GM19467 (cell line): Measurements from ENCODE around the gene FOXF1.

Experiments used
- ATAC-seq: cut with Tn5 transposase; IDR thresholded peaks from one replicate; pipeline ENCODE4 v1.9.1; 2021; ENCODE audit warnings: mild to moderate bottlenecking, moderate library complexity; ENCODE audit not compliant: unreplicated experiment

FOXF1 gene

GRCh38 chr16:86492267-86492960, 17.9 kb upstream of the FOXF1 start:
- no peak for ATAC-seq

DNA sequence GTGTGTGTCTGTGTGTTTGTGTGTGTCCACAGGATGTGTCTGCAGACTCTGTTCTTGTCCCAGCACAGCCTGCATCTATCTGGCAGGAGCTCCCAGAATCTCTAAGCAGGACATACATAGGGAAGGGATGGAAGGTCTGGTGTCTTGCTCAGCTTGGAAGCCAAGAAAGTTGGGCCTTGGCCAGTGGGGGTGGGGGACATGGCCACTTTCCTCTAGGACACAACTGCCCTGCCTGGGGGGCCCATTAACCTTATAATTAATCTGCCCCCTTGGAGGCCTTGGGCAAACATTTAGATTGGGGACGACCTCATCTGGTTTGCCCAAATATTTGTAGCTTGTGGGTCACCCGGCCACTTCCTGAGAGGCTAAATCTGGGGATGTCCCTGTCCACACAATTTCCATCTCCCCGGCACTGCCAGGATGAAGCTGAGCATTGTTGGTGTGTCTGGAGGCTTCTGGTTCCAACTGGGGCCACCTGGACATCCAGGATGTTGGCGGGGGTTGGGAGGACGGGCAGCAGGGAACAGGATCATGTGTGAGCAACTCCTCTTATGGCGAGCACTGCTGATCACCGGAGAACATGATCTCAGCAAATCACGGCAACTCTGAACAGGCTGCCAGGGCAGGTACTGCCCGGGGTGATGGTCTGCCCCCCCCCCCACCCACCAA, 17.2 kb upstream of the FOXF1 start:
- ATAC-seq = no peak

- ATAC-seq = no peak
These were observed 16.2 kb upstream of the FOXF1 start for GRCh38 chr16:86494039-86494564.

GRCh38 chr16:86494565-86495356, 15.6 kb upstream of the FOXF1 start:
- no peak for ATAC-seq

- no peak for ATAC-seq
These were observed 15.0 kb upstream of the FOXF1 start for GRCh38 chr16:86495357-86495701.

DNA sequence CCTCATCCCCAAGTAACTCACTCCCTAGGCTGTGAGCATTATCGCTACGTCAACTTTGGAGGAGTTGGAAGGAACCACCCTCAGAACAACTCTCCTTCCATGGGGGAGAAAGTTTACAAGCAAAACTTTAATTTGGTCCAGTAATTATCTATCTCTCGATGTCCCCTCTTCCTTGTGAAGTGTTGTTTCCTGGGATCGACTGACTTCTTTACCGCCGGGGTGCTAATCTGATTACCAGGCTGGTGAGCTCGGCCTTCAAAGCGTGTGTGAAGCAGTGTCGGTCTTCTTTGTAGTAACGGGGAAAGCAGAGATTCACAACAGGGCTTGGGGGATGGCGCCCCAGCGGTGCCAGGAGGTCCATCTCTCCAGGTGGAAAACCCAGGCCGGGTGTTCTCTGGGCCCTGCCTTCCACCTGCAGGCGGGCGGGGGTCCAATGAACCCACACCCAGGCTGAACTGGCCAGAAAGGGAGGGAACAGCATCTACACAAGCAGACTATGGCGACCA, 14.5 kb upstream of the FOXF1 start:
- ATAC-seq = no peak

DNA sequence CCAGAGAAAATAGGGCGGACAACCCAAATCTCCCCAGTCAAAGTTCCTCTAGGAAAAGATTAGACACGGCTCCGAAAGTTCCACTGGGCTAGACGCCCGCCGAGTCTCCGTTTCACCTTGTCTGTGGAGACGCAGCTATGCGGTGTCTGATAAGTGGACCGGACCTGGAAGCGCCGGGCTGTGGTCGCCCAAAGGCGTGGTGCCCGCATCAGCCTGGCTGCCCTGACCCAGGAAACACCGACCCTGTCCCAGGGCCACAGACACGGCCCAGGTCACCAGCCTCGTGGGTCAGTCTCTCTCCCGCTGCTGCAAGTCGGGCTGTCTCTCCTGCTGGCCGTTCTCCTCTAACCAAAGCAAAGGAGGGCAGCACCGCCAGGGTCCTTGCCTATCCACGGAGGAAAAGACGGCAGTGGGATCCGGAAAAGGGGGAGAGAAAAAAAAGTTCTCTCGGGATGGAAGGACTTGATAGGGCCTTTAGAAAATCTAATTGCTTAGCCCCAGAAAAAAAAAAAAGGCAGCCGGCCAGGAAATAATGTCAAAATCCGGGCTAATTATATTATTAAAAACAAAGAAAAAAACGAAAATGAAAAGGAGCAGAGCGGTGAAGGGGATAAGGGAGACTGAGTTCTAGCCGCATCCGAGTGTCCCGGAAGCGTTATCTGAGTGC, 13.9 kb upstream of the FOXF1 start:
- no peak for ATAC-seq

DNA sequence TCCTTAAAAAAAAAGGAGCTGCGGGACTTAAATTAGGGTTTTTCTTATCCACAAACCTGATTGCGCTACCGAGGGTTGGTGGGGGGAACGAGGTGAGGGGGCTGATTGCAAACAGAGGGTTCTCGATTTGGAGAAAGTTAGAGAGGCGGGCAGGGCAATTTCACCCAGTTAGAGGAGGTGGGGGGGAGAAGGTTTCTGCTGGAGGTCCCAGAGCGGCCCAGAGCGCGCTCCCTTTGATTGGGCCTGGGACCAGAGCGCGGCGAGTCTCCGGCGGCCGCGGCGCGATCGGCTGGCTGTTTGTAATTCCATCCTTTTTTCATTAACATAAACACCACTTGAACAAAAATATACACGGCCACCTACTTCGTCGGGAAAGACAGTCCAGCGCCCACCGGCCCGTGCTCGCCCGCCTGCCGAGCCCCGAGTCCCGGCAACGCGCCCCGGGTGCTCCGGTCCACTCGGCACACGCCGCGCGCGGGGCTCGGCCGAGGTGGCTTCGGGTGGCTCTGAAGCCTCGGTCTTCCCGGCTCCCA, 13.3 kb upstream of the FOXF1 start:
- no peak for ATAC-seq

GRCh38 chr16:86497551-86498021, 12.7 kb upstream of the FOXF1 start:
- no peak for ATAC-seq

- no peak for ATAC-seq
These were observed 12.1 kb upstream of the FOXF1 start for GRCh38 chr16:86498155-86498670.

GRCh38 chr16:86498671-86499439, 11.5 kb upstream of the FOXF1 start:
- no peak for ATAC-seq

DNA sequence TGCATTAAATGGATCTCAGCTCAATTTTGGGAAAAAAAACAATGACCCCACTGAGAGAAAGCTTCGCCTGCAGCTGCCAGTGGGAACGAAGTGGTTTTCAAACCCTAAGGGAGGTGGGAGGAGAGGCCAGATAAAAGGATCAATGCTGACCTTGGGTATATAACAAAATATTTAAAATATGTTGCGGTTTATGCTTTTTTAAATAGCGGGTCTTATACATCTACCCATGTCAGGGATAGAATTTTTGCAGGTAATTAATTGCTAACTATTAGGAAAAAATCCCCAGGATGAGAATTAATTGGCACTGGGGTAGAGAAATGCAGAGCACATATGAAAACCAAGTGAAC, 10.9 kb upstream of the FOXF1 start:
- no peak for ATAC-seq

GRCh38 chr16:86499889-86500707, 10.2 kb upstream of the FOXF1 start:
- no peak for ATAC-seq

DNA sequence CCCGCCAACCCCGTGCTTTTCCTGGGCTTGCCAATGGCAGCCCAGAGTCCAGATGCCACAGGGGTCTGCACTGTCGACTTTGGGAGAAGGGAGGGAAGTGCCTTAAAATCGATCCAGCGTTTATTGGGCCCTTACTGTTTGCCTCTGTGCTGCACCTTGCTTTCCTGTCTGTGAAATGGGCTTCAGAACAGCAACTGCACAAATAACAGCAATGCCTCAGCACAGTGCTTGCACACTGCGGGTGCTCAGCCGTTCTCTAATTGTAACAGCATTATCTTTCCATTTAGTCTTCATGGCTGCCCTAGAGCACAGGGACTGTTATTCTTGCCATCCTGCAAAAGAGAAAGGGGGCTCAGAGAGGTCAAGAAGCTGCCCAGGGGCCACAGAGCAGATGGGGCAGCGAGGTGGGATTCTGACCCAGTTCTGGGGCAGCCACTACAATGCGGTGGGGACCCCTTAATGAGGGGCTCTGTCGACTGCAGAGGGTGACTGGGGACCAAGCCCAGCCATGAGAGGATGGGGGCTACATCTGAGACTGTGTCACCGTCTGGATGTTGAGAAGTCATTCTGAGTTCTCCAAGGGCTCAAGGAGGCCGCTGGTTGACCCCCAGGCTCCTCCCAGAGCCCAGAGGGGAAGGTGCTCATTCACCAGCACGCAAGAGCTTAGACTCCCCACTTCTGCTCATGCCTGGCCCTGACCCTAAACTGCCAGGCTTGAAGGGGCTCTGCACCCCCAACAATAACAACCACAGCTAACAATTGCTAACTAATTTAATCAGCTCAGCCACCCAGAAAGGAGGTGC, 9.4 kb upstream of the FOXF1 start:
- ATAC-seq = no peak

DNA sequence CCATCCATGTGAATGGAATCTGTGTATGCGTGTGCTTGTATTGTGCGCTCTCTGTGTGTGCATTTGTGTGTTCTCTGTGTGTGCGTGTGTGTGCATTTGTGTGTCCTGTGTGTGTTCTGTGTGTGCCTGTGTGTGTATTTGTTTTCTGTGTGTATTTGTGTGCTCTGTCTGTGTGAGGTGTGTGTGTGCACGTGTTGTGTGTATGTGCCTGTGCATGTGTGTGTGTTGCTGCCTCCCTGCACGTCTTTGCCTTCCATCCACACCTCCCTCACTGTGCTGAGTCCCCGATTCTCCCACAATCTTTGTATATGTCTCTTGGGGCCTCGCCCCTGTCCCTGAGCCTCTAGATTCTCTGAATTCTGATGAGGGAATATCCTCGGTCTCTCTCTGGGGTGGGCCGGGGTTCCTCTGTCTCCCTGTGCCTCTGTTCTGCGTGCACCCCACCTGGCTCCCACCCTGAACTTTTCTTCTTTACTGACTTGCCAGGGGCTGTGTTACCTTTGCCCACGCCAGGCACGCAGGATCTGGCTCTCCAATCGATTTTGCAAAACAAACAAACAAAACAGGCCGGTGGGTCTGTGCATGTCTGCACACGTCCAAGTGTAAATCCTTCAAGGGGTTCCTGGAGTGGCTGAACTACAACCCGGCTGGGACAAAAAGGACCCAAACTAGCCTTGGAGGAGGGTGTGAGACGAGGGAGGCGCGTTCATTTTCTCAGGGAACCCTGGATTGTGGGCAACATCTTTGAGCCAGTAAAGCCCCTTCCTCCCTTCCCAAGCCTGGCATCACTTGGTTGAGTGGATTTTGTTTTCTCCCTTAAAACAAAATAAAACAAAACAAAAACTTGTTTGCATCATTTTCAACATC, 8.1 kb upstream of the FOXF1 start:
- no peak for ATAC-seq

DNA sequence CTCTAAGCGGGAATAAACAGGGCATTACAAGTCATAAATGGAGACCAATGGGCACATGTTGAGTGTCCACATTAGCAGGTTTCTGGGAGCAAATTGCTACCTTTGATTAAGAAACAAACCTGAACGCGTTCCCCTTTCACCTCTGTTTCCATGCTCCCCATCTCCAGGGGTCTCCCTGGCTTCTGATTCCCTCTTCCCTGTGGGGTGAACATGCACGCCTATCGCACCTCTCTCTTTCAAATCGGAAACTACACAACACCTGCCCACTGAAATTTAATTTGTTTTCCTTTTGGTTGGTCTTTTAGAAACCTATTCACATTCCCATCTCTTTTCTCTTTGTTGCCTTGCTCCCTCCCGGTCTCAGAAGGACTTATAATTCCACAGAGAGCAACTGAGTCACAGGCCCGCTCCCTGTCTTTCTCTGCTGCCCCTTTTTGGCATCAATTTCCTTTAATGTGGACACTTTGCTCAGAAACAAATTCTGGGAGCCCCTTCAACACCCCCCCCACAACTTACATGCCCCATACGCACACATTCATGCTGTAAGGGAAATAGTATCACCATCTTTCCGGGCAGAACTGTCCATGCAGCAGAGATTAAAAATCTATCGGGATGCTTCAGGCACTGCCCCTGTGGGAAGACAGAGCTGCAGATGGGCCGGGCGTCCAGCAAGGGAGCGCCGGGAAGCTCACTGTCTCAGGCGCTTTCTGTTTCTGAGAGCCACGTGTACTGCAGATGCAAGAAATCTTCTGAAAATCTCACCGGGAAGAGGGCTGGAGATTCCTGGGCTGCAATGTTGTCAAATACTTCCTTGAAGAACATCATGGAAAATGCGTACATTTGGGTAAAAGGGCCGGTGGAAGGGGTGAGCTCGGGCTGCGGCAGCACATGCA, 7.2 kb upstream of the FOXF1 start:
- no peak for ATAC-seq
